HG02981 (cell line): ENCODE data around the gene CYBC1.
A peak's percentile ranks its signal among the peaks of the same experiment; 100 is the strongest.
"Not testable (repeated sequence)": the region's sequence is repeated elsewhere in the genome, so short reads cannot be mapped to it uniquely, and the experiment has no call there.

ENCODE experiments used
- ATAC-seq: cut with Tn5 transposase; IDR thresholded peaks from one replicate; pipeline ENCODE4 v1.9.1; 2021; ENCODE audit warnings: mild to moderate bottlenecking, moderate library complexity; ENCODE audit not compliant: unreplicated experiment

CYBC1 gene

GRCh38 chr17:82479602-82480001, 29.1 kb upstream of the CYBC1 start:
- ATAC-seq, result no peak

DNA sequence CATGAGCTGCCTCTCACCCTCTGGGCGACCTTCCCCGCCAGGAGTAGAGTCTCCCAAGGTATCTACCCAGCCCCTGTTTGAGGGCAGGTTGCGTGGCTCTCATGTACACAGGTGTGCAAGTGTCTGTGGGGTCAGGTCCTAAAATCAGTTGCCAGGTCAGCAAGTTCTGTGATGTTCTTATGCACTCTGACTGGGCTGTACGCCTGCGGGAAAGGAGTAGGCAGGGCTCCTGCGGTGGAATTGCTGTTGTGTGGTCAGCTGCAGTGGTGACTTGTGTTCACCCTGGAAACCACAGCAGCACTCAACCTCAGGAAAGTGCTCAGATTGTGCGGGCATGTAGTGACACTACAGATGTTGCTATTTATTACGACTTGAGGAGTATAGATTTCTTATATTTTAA, 27.4 kb upstream of the CYBC1 start:
- no peak for ATAC-seq

DNA sequence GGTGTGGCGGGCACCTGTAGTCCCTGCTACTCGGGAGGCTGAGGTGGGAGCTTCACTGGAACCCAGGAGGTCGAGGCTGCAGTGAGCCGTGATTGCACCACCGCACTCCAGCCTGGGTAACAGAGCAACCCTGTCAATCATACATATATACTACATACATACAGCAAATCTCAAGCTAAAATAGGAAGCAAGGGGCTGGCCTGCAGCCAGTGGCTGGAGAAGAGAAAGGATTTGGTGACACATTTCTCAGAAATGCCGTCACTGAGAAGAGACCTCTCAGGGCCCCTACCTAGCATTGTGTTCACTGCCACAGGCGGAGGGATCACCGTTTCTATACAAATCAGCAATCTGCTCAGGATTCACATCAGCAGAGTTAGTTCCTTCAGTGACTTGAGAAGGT, 24.9 kb upstream of the CYBC1 start:
- ATAC-seq, result no peak

DNA sequence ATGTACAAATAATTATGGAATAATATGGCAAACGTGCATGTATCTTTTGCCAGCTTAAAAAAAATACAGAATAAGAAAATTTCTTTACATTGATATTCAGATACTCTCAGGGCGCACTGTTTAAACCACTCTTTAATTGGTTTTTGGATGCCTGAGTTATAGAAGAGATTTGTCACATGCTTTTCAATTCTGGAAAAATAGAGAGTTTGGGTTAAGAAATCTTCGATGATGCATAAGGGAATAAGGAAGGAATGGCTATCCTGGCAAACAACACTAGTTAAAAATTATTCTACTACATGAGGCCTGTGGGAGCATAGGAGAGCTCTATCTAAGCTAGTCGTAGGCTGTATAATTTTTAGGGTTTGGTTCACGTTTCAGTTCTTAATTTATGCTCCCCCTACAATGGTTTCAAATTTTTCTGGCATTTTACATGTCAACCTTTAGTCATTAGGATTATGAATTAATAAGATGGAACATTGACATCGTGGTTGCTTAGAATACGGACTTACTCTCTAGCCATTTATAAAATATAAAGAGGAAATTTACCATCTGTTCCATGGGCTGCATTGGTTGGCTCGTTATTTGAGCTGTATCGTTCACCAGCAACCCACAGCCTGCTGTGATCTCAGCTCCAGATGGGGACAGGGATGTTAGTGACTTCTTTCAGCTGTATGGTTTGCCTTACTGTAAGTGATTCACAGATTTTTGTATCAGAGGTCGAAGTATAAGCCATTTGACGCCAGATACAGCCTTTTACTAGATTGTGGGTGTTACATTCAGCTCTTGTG, 23.9 kb upstream of the CYBC1 start:
- ATAC-seq, result no peak

GRCh38 chr17:82470065-82470464, 19.5 kb upstream of the CYBC1 start:
- ATAC-seq, result no peak

GRCh38 chr17:82468692-82469091, 18.1 kb upstream of the CYBC1 start:
- no peak for ATAC-seq

DNA sequence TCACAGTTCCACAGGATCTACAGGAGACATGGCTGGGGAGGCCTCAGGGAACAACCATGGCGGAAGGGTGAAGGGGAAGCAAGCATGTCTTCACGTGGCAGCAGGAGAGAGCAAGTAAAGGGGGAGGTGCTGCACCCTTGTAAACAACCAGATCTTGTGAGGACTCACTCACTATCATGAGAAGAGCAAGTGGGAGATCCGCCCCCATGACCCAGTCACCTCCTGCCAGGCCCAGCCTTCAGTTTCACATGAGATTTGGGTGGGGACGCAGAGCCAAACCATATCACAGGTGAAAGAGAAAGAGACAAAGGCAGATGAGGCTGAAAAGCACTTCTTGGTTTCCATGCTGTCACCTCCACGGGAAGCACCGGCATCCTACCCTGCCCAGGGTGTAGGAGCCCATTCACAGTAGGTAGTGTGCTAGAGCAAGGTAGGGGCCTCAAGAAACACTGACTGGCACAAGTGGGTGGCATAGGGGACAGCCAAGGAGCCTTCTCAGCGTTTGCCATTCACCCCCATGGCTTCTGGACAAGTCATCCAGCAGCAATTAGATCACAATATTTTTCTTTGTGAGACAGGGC, 14.6 kb upstream of the CYBC1 start:
- no peak for ATAC-seq

GRCh38 chr17:82464567-82464929, 14.0 kb upstream of the CYBC1 start:
- no peak for ATAC-seq

DNA sequence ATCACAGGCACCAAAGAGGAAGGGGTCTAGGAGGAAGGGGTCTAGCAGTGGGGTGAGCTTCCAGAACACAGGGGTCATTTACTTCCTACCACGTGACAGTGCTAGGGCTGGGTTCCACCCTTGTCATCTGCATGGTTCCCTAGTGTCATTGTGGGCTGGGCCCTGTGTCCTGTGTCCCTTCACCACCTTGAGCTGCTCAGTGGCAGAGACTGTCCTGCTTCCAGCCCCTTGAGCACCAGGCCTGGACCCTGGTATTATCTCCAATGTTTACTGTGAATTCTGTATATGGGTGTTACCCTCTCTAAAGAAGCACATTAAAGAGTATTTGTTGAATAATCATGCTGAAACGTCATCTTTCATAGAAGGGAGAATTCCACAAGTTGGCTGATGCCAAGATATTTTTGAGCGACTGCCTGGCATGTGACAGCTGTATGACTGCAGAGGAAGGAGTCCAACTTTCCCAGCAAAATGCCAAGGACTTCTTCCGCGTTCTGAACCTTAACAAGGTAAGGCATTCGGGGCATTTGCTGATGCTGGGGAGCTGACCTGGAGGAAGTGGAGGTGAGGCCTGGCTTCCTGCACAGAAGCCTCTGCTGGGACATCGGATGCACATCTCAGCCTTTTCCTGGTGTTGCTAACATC, 13.5 kb upstream of the CYBC1 start:
- ATAC-seq, result no peak

DNA sequence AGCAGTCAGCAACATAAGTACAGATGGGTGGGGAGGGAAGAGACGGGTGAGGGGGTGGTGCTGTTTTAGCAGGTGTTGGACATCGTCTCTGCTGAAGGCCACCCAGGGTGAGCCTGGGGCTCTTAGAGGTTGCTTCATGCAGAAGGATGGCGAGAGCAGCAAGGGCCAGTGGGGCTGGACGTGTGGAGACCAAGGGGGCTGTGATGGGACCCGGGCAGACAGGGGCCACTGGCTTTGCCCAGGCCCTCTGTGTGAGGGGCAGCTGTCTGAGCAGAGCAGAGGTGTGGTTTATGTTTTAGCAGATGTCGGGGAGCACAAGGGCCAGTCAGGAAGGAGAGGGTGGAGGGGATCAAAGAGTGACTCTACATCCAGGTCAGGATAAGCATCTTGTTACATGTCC, 12.8 kb upstream of the CYBC1 start:
- no peak for ATAC-seq

DNA sequence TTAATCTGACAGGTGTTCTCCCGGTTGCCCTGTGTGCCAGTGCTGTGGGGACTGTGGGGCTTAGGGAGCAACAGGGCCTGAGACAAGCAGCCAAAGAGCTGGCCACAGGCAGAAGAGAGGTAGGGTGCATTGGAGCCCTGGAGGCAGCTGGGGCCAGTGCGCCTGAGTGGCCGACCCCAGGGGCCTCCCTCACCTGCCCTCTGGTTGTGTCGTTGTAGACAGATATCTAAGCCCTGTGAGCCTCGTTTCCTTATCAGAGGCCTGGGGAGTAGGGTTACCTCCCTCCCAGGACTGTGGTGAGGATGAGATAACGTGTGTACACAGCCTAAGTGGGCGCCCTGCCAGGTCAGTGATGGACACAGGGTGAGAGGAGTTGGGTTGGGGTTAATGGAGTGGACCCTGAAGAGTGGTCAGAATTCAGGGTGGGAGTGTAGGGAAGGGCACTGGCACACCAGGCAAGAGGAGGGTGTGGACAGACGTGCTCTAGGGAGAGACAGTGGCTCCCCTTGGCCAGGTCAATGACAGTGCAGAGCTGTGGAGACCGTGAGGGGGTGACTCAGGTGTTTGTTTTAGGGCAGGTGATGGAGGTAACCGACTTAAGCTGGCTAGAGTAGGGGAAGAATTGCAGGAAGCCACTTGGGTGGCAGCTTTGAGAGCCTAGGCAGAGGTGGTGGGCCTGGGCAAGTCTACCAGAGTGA, 11.4 kb upstream of the CYBC1 start:
- ATAC-seq, result no peak

DNA sequence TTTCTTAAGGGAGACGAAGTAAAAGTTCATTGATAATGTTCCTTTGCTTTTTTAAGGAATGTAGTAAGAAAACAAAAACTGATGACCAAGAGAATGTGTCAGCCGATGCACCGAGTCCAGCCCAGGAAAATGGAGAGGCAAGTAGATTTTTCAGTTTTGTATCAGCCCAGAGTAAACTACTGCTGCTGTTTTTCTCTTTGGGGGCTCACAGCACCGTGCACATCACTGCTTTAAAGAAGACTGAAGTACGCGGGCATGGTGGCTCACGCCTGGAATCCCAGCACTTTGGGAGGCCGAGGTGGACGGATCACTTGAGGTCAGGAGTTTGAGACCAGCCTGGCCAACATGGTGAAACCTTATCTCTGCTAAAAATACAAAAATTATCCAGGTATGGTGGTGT, 9.4 kb upstream of the CYBC1 start:
- ATAC-seq, result not testable (repeated sequence)

DNA sequence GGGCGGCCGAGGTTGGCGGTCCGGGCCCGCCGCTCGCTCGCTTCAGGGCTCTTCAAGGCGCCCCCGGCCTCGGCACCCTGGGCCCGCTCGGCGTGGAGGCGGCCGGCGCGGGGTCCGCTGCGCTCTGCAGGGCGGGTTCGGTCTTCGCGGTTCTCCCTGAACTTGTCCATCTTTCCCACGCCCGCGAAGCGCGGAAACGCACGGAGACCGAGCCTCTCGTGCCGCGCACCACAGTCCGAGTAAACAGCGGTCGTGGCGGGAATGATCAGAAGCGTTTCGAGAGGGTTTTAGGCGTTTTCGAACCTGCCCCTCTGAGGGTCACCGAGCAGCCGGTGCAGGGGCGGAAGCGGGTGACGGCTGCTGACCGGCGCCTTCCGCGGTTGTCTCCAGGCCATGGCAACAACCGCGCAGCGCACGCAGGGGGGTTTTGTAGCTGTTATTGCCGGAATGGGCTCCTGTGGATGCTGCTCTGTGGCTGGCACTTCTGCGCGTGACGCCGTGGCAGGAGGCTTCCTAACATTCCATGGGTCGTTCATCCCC, 8.4 kb upstream of the CYBC1 start:
- ATAC-seq, result no peak

DNA sequence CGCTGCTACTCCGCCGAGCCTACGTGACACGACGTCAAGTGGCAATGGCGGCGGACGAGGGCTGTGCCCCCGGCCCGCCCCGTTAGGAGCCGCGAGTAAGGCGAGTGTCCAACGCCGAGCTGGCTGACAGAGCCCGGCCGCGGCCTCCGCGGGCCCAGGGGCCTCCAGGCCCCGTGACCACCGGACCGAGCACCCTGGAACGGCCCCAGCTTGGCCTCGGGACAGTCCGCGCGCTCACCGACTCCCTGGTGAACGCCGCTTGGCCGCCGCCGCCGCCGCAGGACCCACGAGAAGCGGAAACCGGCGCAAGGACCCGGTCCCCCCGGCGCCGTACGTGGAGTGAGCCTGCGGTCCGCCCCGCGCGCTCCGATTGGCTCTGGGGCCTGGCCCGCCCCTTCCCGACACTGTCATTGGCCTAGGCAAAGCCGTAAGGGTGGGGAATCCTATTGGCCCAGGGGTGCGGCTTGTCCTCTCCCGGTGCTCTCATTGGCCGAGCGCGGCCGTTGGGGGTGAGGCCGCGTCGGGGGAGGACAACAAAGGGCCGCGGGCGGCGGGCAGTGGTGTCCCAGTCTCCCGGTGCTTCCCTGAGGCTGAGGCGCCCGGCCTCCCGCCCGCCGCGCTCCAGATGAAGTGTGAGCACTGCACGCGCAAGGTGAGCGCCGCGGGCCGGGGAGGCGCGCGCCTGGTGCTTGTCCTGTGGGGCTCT, 7.8 kb upstream of the CYBC1 start, which contains the start of gene NARF:
Gene NARF, plus strand, starts transcription at position 563 of the 706 bp plus-strand sequence. Its CDS starts 63 bp downstream, at position 626.
- ATAC-seq, result peak; percentile 96

GRCh38 chr17:82457929-82458178, 7.3 kb upstream of the CYBC1 start:
- ATAC-seq, result no peak

DNA sequence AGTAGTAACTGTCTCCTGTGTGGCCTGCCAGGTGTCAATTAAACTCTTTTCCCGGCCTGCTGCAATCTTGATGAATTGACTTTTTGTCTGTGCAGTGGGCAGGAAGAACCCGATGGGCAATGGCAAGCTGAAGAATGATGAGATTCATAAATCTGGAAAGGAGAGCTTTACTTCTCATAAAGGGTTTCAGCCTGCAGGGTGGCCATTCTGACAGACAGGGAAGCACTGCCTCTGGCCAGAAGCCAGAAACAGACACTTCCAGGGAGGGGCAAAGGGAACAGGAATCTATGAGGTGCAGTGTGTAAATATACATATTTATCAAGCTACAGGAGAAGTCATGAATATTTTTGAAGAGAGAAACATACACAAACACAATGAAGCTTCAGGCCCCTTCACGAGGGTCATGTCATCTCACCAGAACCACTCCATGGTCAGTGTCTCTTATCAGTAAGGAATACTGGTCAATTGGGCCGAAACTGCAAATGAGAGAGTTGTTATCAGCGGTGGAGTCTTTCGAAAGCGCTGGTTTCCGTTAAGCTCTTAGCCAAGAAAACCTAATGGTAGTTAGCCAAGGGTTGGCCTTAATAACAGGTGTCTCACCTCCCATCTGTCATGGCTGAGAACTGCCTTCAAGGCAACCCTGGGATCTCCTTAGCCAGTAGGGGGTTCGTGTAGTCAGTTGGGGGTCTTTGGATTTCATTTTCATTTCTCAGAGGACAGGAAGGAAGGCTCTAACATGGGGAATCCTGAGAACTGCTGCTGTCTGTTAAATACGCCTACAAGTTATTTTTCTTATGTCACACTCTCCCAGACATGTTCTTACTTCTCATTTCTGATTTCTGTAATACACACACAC, 6.7 kb upstream of the CYBC1 start:
- no peak for ATAC-seq

DNA sequence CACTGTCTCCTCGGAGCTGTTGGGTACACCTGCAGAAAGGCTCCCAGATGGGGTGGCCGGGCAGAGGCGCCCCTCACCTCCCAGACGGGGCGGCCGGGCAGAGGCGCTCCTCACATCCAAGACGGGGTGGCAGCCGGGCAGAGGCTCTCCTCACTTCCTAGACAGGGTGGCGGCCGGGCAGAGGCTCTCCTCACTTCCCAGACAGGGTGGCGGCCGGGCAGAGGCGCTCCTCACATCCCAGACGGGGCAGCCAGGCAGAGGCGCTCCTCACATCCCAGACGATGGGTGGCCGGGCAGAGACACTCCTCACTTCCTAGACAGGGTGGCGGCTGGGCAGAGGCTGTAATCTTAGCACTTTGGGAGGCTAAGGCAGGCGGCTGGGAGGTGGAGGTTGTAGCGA, 3.2 kb upstream of the CYBC1 start:
- not testable (repeated sequence) for ATAC-seq

DNA sequence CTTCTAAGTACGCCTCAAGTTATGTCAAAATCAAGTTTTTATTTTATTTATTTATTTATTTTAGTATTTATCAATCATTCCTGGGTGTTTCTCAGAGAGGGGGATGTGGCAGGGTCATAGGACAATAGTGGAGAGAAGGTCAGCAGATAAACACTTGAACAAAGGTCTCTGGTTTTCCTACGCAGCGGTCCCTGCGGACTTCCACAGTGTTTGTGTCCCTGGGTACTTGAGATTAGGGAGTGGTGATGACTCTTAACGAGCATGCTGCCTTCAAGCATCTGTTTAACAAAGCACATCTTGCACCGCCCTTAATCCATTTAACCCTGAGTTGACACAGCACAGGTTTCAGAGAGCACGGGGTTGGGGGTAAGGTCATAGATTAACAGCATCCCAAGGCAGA, 2.6 kb upstream of the CYBC1 start:
- not testable (repeated sequence) for ATAC-seq

GRCh38 chr17:82452162-82452561, 1.6 kb upstream of the CYBC1 start:
- ATAC-seq, result no peak

- ATAC-seq, result peak; percentile 11
These were observed 632 bp downstream of the CYBC1 start for GRCh38 chr17:82449883-82450356.
